ENCODE measurements around the gene SORBS1. TPM values are rescaled to one million over a fixed set of nuclear protein-coding genes. Genes with fewer than 3 reads are reported as not detected.

SORBS1 gene
- polyA plus RNA-seq, 1 donor from 2014 or later: 39.5 TPM

DNA sequence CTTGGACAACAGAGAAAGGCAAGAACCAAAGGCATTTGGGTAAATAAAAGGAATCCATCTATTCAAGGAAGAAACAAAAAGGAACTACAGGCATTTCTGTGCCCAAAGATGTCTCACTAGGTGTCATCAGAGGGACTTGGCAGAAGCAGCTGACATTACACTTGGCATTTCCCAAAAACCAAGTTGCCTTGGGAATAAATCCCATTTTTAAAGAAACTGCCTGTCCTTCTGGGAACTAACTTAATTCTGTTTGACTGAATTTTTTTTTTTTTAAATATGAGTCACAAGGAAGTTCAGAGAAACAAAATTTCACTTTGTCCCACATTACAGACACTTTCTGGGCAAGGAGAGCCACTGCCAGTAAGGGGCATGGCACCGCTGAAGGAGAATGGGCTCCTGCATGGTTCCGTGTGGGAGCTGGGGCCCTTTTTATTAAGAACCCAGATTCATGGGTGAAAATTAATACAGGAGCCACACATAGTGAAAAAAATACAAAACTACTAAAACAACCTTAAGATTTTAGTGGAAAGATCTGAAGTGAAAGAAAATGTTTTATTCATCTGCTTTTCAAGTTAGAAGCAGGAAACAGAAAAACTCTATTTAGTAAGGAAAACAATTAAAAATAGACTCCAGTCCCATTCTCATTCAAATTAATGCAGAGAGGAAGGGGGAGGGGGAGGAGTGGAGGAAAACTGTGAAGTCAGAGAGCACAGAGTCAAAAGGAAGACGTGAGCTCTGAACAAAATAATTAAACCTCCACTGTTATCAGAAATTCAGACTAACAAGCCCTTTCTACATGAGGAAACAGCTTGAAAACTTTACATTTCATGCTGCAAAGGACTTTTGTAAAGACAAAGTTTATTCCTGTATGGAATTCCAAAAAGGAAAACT lies 151.9 kb downstream of the SORBS1 start:
- no peak overlapping the region for H3K4me2 ChIP-seq (ENCODE audit: low read length)
- peaks cover 9% of the 10 kb centered on the region for H3K36me3 ChIP-seq (ENCODE audit: insufficient read depth, low read length)
- no peaks in the 10 kb centered on the region for H4K20me1 ChIP-seq (ENCODE audit: insufficient read depth)
- H3K9me3 ChIP-seq (ENCODE audit: low read length): no peaks in the 10 kb centered on the region
- H3K79me2 ChIP-seq (replicated peaks; ENCODE audit: insufficient read depth, low read length): no peaks in the 10 kb centered on the region
- H3K4me3 ChIP-seq (ENCODE audit: low read length): no peak overlapping the region
- H2AFZ ChIP-seq (ENCODE audit: low read depth, low read length): no peak overlapping the region
- H3K9me2 ChIP-seq (ENCODE audit: insufficient read depth, low read length): no peaks in the 10 kb centered on the region
- TF ChIP-seq POLR2AphosphoS5 (IDR thresholded peaks at IDR 0.05) (no peak), EZH2 (IDR thresholded peaks at IDR 0.05; ENCODE audit: borderline replicate concordance, insufficient read depth, low read length, poor library complexity, severe bottlenecking) (no peak), SMC3 (conservative IDR thresholded peaks at IDR 0.05; ENCODE audit: poor library complexity) (no peak), MXI1 (conservative IDR thresholded peaks at IDR 0.05; ENCODE audit: poor library complexity, severe bottlenecking) (no peak), EP300 (conservative IDR thresholded peaks at IDR 0.05; ENCODE audit: poor library complexity, severe bottlenecking) (no peak), TAF1 (IDR thresholded peaks at IDR 0.05; ENCODE audit: low read depth) (no peak), RAD21 (conservative IDR thresholded peaks at IDR 0.05) (no peak)
- TF ChIP-seq, protein P1, sequence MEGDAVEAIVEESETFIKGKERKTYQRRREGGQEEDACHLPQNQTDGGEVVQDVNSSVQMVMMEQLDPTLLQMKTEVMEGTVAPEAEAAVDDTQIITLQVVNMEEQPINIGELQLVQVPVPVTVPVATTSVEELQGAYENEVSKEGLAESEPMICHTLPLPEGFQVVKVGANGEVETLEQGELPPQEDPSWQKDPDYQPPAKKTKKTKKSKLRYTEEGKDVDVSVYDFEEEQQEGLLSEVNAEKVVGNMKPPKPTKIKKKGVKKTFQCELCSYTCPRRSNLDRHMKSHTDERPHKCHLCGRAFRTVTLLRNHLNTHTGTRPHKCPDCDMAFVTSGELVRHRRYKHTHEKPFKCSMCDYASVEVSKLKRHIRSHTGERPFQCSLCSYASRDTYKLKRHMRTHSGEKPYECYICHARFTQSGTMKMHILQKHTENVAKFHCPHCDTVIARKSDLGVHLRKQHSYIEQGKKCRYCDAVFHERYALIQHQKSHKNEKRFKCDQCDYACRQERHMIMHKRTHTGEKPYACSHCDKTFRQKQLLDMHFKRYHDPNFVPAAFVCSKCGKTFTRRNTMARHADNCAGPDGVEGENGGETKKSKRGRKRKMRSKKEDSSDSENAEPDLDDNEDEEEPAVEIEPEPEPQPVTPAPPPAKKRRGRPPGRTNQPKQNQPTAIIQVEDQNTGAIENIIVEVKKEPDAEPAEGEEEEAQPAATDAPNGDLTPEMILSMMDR (IDR thresholded peaks at IDR 0.05; ENCODE audit: poor library complexity, severe bottlenecking): no peak
- TF ChIP-seq, protein P2, sequence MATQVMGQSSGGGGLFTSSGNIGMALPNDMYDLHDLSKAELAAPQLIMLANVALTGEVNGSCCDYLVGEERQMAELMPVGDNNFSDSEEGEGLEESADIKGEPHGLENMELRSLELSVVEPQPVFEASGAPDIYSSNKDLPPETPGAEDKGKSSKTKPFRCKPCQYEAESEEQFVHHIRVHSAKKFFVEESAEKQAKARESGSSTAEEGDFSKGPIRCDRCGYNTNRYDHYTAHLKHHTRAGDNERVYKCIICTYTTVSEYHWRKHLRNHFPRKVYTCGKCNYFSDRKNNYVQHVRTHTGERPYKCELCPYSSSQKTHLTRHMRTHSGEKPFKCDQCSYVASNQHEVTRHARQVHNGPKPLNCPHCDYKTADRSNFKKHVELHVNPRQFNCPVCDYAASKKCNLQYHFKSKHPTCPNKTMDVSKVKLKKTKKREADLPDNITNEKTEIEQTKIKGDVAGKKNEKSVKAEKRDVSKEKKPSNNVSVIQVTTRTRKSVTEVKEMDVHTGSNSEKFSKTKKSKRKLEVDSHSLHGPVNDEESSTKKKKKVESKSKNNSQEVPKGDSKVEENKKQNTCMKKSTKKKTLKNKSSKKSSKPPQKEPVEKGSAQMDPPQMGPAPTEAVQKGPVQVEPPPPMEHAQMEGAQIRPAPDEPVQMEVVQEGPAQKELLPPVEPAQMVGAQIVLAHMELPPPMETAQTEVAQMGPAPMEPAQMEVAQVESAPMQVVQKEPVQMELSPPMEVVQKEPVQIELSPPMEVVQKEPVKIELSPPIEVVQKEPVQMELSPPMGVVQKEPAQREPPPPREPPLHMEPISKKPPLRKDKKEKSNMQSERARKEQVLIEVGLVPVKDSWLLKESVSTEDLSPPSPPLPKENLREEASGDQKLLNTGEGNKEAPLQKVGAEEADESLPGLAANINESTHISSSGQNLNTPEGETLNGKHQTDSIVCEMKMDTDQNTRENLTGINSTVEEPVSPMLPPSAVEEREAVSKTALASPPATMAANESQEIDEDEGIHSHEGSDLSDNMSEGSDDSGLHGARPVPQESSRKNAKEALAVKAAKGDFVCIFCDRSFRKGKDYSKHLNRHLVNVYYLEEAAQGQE (IDR thresholded peaks at IDR 0.05; ENCODE audit: borderline replicate concordance): no peak
- H3K27ac ChIP-seq (ENCODE audit: low read length): no peak overlapping the region
- H3K27me3 ChIP-seq (ENCODE audit: insufficient read depth, low read depth, low read length): no peaks in the 10 kb centered on the region
- no peak overlapping the region for H3K9ac ChIP-seq (ENCODE audit: low read length)
- H3F3A ChIP-seq (ENCODE audit: insufficient read depth, low read length, poor library complexity, severe bottlenecking): no peaks in the 10 kb centered on the region

DNA sequence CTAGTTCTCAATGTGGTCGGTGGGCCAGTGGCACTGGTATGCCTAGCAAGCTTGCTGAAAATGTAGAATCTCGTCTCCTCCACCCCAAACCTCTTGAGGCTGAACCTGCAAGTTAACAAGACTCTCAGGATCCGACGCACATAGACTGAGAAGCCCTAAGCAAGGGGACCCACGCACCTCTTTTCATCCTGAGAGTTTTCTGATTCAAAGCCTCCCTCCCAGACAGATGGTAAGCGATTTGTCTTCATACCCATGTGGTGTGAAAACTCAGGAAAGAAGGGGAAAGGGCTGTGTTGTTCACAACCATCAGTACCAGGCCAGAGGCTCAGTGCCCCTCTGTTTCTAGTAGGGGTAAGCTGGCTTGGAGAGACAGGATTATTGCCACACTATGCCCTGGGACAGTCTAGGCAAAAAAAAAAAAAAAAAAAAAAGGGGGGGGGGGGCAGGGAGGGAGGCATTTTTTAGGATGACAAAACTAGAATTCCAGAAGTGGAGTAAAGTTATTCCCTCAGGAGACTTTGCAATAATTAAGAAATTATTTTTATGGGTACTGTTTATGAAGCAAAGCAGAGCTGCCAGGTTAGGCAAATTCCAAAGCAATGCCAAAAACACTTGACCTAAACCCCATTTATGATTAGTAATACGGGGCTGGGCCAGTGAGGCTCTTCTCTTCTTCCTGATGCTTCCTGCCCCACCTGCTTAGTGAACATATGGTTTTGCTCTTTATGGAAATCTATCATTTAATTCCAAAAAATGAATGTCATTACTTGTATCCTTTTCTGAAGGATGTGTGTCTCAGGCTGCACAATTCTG lies 152.8 kb downstream of the SORBS1 start:
- Histone ChIP-seq H3K27ac (ENCODE audit: low read length) (no peak overlapping the region), H3K27me3 (ENCODE audit: insufficient read depth, low read depth, low read length) (no peaks in the 10 kb centered on the region)

More for the DNA sequence above, 152.8 kb downstream of the SORBS1 start:
- H3K9ac ChIP-seq (ENCODE audit: low read length): no peak overlapping the region
- no peak overlapping the region for H3K4me2 ChIP-seq (ENCODE audit: low read length)
- H3K36me3 ChIP-seq (ENCODE audit: insufficient read depth, low read length): peaks cover 11% of the 10 kb centered on the region
- H3K9me3 ChIP-seq (ENCODE audit: low read length): no peaks in the 10 kb centered on the region
- H4K20me1 ChIP-seq (ENCODE audit: insufficient read depth): no peaks in the 10 kb centered on the region
- H2AFZ ChIP-seq (ENCODE audit: low read depth, low read length): no peak overlapping the region
- TF ChIP-seq, protein P1 (IDR thresholded peaks at IDR 0.05; ENCODE audit: poor library complexity, severe bottlenecking): no peak
- TF ChIP-seq TAF1 (IDR thresholded peaks at IDR 0.05; ENCODE audit: low read depth): no peak
- TF ChIP-seq RAD21 (conservative IDR thresholded peaks at IDR 0.05): no peak
- no peak for TF ChIP-seq MXI1 (conservative IDR thresholded peaks at IDR 0.05; ENCODE audit: poor library complexity, severe bottlenecking)
- no peak for TF ChIP-seq SMC3 (conservative IDR thresholded peaks at IDR 0.05; ENCODE audit: poor library complexity)
- TF ChIP-seq POLR2AphosphoS5 (IDR thresholded peaks at IDR 0.05): no peak
- no peak for TF ChIP-seq EP300 (conservative IDR thresholded peaks at IDR 0.05; ENCODE audit: poor library complexity, severe bottlenecking)
- TF ChIP-seq EZH2 (IDR thresholded peaks at IDR 0.05; ENCODE audit: borderline replicate concordance, insufficient read depth, low read length, poor library complexity, severe bottlenecking): no peak
- TF ChIP-seq, protein P2 (IDR thresholded peaks at IDR 0.05; ENCODE audit: borderline replicate concordance): no peak
- H3K9me2 ChIP-seq (ENCODE audit: insufficient read depth, low read length): no peaks in the 10 kb centered on the region
- H3K79me2 ChIP-seq (replicated peaks; ENCODE audit: insufficient read depth, low read length): no peaks in the 10 kb centered on the region
- H3F3A ChIP-seq (ENCODE audit: insufficient read depth, low read length, poor library complexity, severe bottlenecking): no peaks in the 10 kb centered on the region
- H3K4me3 ChIP-seq (ENCODE audit: low read length): no peak overlapping the region

Measured in neural cell (in vitro differentiated cells).